K562 (cell line): ENCODE measurements around the gene ZNRF2. TPM values are rescaled to one million over a fixed set of nuclear protein-coding genes. Genes with fewer than 3 reads are reported as not detected.

Experiments
- ATAC-seq: fragments of 200-7000 bp; cut with Tn5 transposase; 3 replicates; pipeline ENCODE4 v1.9.1; 2020; ENCODE audit warnings: moderate library complexity
- BruUV-seq: library from RNA; stranded (reverse); fragments of 400-500 nt; replicated peaks from 2 replicates; lab custom pipeline; 2021; lab: Mats Ljungman, UMichigan
- CTCF ChIA-PET: fragments of 300-600 bp; formaldehyde crosslinking; extraction: SDS; loops from one replicate; lab custom pipeline; 2021; ENCODE audit warnings: low intra/inter-chr PET ratio; lab: Yijun Ruan, JAX
- POLR2A ChIA-PET: fragments of 300-600, 350-650 bp; sonication (Branson Sonifier 250); formaldehyde crosslinking; extraction: SDS; loops from one replicate; lab custom pipeline; 2021; ENCODE audit warnings: antibody characterized with exemption, inconsistent platforms; lab: Yijun Ruan, JAX
- DNase-seq, 4 experiments: peaks; one replicate each; pipeline versions ENCODE4 v3.0.0 to v3.0.0-alpha.2; 2011 to 2018; ENCODE audit warnings: low spot score in 3 of 4, mixed read lengths in 3 of 4; ENCODE audit errors: extremely low read depth in 1 of 4
- FAIRE-seq: peaks from 2 replicates; lab custom pipeline; 2011; peaks lifted over from hg19 to GRCh38; lab: Jason Lieb, UNC
- H2AFZ ChIP-seq: 2 replicates; pipeline ENCODE4 v1.6.0; 2011; ENCODE audit warnings: low read depth, low read length, control low read depth, inconsistent platforms
- H3K27ac ChIP-seq: fragments of 200-600 bp; 3 replicates; pipeline ENCODE4 v1.8.0; 2011; ENCODE audit warnings: low read depth, mild to moderate bottlenecking, control low read depth, inconsistent platforms, low read length, moderate library complexity, mixed read lengths; ENCODE audit errors: extremely low read depth
- H3K27me3 ChIP-seq, 2 experiments: fragments of 300-600 bp in 1 of 2; 2 replicates in 1 of 2; 3 replicates in 1 of 2; pipeline versions ENCODE4 v1.6.0 to v1.8.0; 2011; ENCODE audit warnings: inconsistent platforms in 2 of 2, low read length in 2 of 2, mild to moderate bottlenecking in 1 of 2, mixed read lengths in 1 of 2, moderate library complexity in 1 of 2; ENCODE audit not compliant: control insufficient read depth in 2 of 2, insufficient read depth in 2 of 2
- H3K36me3 ChIP-seq: fragments of 300-600 bp; 3 replicates; pipeline ENCODE4 v1.8.0; 2011; ENCODE audit warnings: mild to moderate bottlenecking, low read length, inconsistent platforms; ENCODE audit not compliant: control insufficient read depth, insufficient read depth
- H3K4me1 ChIP-seq, 2 experiments: fragments of 200-600 bp in 1 of 2; replicated peaks in 1 of 2; 2 replicates in 1 of 2; 3 replicates in 1 of 2; pipeline versions ENCODE4 v1.5.1 to v1.8.0; 2011; ENCODE audit warnings: inconsistent platforms in 2 of 2, low read length in 2 of 2, mild to moderate bottlenecking in 1 of 2, mixed read lengths in 1 of 2, moderate library complexity in 1 of 2; ENCODE audit not compliant: control insufficient read depth in 2 of 2, insufficient read depth in 2 of 2
- H3K4me2 ChIP-seq: 2 replicates; pipeline ENCODE4 v1.6.1; 2011; ENCODE audit warnings: low read length, control low read depth, inconsistent platforms, mixed read lengths; ENCODE audit not compliant: insufficient read depth
- H3K4me3 ChIP-seq: fragments of 200-600 bp; sonication (generic), shearing (Covaris generic); 2 replicates; pipeline ENCODE4 v1.5.1; 2016; ENCODE audit warnings: control low read depth, inconsistent platforms
- H3K79me2 ChIP-seq: fragments of 200-600 bp; 3 replicates; pipeline ENCODE4 v1.8.0; 2011; ENCODE audit warnings: low read length, inconsistent platforms; ENCODE audit not compliant: control insufficient read depth, insufficient read depth
- H3K9ac ChIP-seq, 2 experiments: 2 replicates each; pipeline versions ENCODE4 v1.6.0 to v1.6.1; 2011; ENCODE audit warnings: low read depth in 2 of 2, low read length in 2 of 2, control low read depth in 1 of 2, inconsistent platforms in 1 of 2, mild to moderate bottlenecking in 1 of 2, mixed read lengths in 1 of 2; ENCODE audit not compliant: insufficient read depth in 1 of 2
- H3K9me1 ChIP-seq: one replicate; pipeline ENCODE4 v1.6.0; 2011; ENCODE audit warnings: inconsistent platforms, mild to moderate bottlenecking, low read length, moderate library complexity; ENCODE audit not compliant: control insufficient read depth, insufficient read depth
- H3K9me3 ChIP-seq: replicated peaks from 2 replicates; pipeline ENCODE4 v1.5.1; 2011; ENCODE audit warnings: low read depth, low read length, inconsistent platforms; ENCODE audit not compliant: control insufficient read depth, insufficient read depth
- H4K20me1 ChIP-seq: replicated peaks from 2 replicates; pipeline ENCODE4 v1.6.1; 2011; ENCODE audit warnings: low read length, inconsistent platforms, mixed read lengths; ENCODE audit not compliant: control insufficient read depth, insufficient read depth
- MAFG ChIP-seq: fragments of 450-650 bp; conservative IDR thresholded peaks from 2 replicates; pipeline ENCODE4 v1.6.1; 2016; ENCODE audit warnings: missing genetic modification characterization, missing compliant biosample characterization
- SNRNP70 ChIP-seq: fragments of 200-400 bp; formaldehyde crosslinking; optimal IDR thresholded peaks from 2 replicates; pipeline ENCODE3; 2017; ENCODE audit warnings: low read depth, low read length
- ZNF175 ChIP-seq: fragments of 200-800 bp; sonication (Bioruptor generic); IDR thresholded peaks from 2 replicates; pipeline ENCODE4 v1.6.1; 2016; ENCODE audit warnings: low read depth, mild to moderate bottlenecking, missing genetic modification characterization, missing compliant biosample characterization
- ZNF395 ChIP-seq: fragments of 200-800 bp; sonication (Bioruptor generic); IDR thresholded peaks from 2 replicates; pipeline ENCODE4 v1.6.1; 2017; ENCODE audit warnings: missing genetic modification characterization, missing compliant biosample characterization
- WGBS: fragments of 100-300 bp; shearing (Covaris generic); methylation state at CpG from one replicate; pipeline ENCODE4 v1.1.6; 2016; ENCODE audit warnings: low coverage, mixed read lengths; ENCODE audit not compliant: insufficient coverage; ENCODE audit errors: missing lambda C conversion rate; 5-methylcytosine and 5-hydroxymethylcytosine counted together
- in situ Hi-C: fragments of 300-500 bp; cut with MboI; formaldehyde crosslinking; loops from 4 replicates; pipeline ENCODE4 v1.15.0; 2018; ENCODE audit warnings: inconsistent platforms, mixed read lengths
- intact Hi-C: fragments of 100-400 bp; cut with micrococcal nuclease; formaldehyde crosslinking; loops from 2 replicates; pipeline ENCODE4 v1.14.2; 2022
- polyA plus RNA-seq, 8 experiments: library from polyadenylated mRNA; depleted of rRNA in 4 of 8; stranded (reverse) in 5 of 8; unstranded in 3 of 8; fragments of >200 nt; fragmentation: Nextera tagmentation in 2 of 8; fragmentation: Illumina TruSeq in 1 of 8; extraction: Ambion mirVana in 2 of 8; extraction: Trizol in 1 of 8; gene quantifications; 2 replicates each; pipeline versions ENCODE4 v1.2.1 to v1.2.3, GENCODE V29; 2011 to 2014; ENCODE audit warnings: inconsistent platforms in 1 of 8, missing spikeins in 1 of 8
- total RNA-seq, 7 experiments: library from RNA; depleted of rRNA in 6 of 7; stranded (reverse); fragments of >200 nt in 6 of 7; fragmentation: Illumina TruSeq in 2 of 7; extraction: Trizol in 2 of 7; gene quantifications; 2 replicates each; pipeline versions ENCODE4 v1.2.1 to v1.2.3, GENCODE V29; 2011 to 2021; ENCODE audit warnings: low replicate concordance in 1 of 7

ZNRF2 gene
- total and polyA plus RNA-seq, 9 of the 15 experiments (the other 6 are each of a cell fraction or from before 2014, with no cell fraction given), result 1.1 to 13.9 (median 5.5) TPM

GRCh38 chr7:30245913-30246312 lies 38.5 kb upstream of the ZNRF2 start:
- H3K4me1 ChIP-seq, result peaks cover 0 to 3% of the 10 kb centered on the region in 2 experiments; a peak in 1 of 5 replicates
- no peak overlapping the region for H3K27ac ChIP-seq
- no peak overlapping the region for H3K4me2 ChIP-seq
- in situ Hi-C loops (no loop called here), intact Hi-C loops (no loop called here)
- no peak for FAIRE-seq
- no peaks in the 10 kb centered on the region for H3K79me2 ChIP-seq
- H4K20me1 ChIP-seq, result no peaks in the 10 kb centered on the region
- 1% methylated on average over 6 of the region's 7 CpGs for WGBS
- TF ChIP-seq ZNF175 (CRISPR knock-in tag) (no peak), SNRNP70 (no peak)
- no peak overlapping the region for H2AFZ ChIP-seq
- POLR2A ChIA-PET, result no interaction called here
- CTCF ChIA-PET, result no interaction called here
- no peak overlapping the region for H3K4me3 ChIP-seq
- ATAC-seq, result no peak
- H3K36me3 ChIP-seq, result no peaks in the 10 kb centered on the region
- no peak for DNase-seq
- no peaks in the 10 kb centered on the region for H3K9me1 ChIP-seq
- no peaks in the 10 kb centered on the region for H3K9me3 ChIP-seq
- BruUV-seq, result no TSS peak
- H3K9ac ChIP-seq, result no peak overlapping the region
- H3K27me3 ChIP-seq, result peaks cover 13 to 35% of the 10 kb centered on the region in 2 experiments; a peak in 4 of 5 replicates

- intact Hi-C loops (no loop called here), in situ Hi-C loops (no loop called here)
- BruUV-seq, result no TSS peak
- FAIRE-seq (no peak), DNase-seq (no peak), ATAC-seq (no peak)
- CTCF ChIA-PET, result no interaction called here
- no peaks in the 10 kb centered on the region for H4K20me1 ChIP-seq
- no peak overlapping the region for H3K27ac ChIP-seq
- peaks cover 13 to 35% of the 10 kb centered on the region in 2 experiments; a peak in 4 of 5 replicates for H3K27me3 ChIP-seq
- 0% methylated on average over 8 of the region's 8 CpGs for WGBS
- no peaks in the 10 kb centered on the region for H3K9me1 ChIP-seq
- no peaks in the 10 kb centered on the region for H3K36me3 ChIP-seq
- no peaks in the 10 kb centered on the region for H3K79me2 ChIP-seq
- POLR2A ChIA-PET, result no interaction called here
- H3K9me3 ChIP-seq, result no peaks in the 10 kb centered on the region
- no peak overlapping the region for H3K9ac ChIP-seq
- H2AFZ ChIP-seq, result no peak overlapping the region
- no peak overlapping the region for H3K4me3 ChIP-seq
- H3K4me1 ChIP-seq, result peaks cover 0 to 3% of the 10 kb centered on the region in 2 experiments; a peak in 1 of 5 replicates
- no peak overlapping the region for H3K4me2 ChIP-seq
- TF ChIP-seq ZNF395, result no peak
- TF ChIP-seq MAFG (tag), result 0 out of 2 replicates have a peak, but pooled peaks have one; percentile 8
These were observed 38.0 kb upstream of the ZNRF2 start for GRCh38 chr7:30246392-30246791.
